A549 (cell line): ENCODE results near the gene DTNB. TPM values are rescaled to one million over a fixed set of nuclear protein-coding genes. Genes with fewer than 3 reads are reported as not detected.
A peak's percentile ranks its signal among the peaks of the same experiment; 100 is the strongest.

Source experiments
- ATAC-seq, 2 experiments: fragments of 200-7000 bp in 1 of 2; fragments of >200 bp in 1 of 2; cut with Nextera tagmentation in 1 of 2; cut with Tn5 transposase in 1 of 2; 3 replicates each; pipeline versions ENCODE4 v1.8.0 to v1.9.1; 2018 to 2020; ENCODE audit warnings: mild to moderate bottlenecking in 1 of 2, moderate library complexity in 1 of 2
- CTCF ChIA-PET: fragments of 300-600 bp; sonication (Branson Sonifier 250); formaldehyde crosslinking; extraction: SDS; loops from one replicate; lab custom pipeline; 2021; ENCODE audit warnings: antibody characterized with exemption, inconsistent platforms; lab: Yijun Ruan, JAX
- POLR2A ChIA-PET: fragments of 350-600 bp; formaldehyde crosslinking; extraction: SDS; loops from one replicate; lab custom pipeline; 2021; ENCODE audit warnings: antibody characterized with exemption, inconsistent platforms; lab: Yijun Ruan, JAX
- DNase-seq, 2 experiments: peaks; one replicate each; pipeline versions ENCODE4 v3.0.0 to v3.0.0-alpha.2; 2011 to 2016; ENCODE audit warnings: low read depth in 1 of 2, low spot score in 1 of 2
- FAIRE-seq: peaks from 2 replicates; lab custom pipeline; 2011; peaks lifted over from hg19 to GRCh38; lab: Jason Lieb, UNC
- H3K27ac ChIP-seq, 2 experiments: fragments of >200 bp; sonication (Bioruptor Twin); formaldehyde crosslinking; 3 replicates each; pipeline ENCODE4 v1.5.1; 2016 to 2017
- H3K4me1 ChIP-seq: fragments of >200 bp; sonication (Bioruptor Twin); formaldehyde crosslinking; 3 replicates; pipeline ENCODE4 v1.6.1; 2016
- H3K4me2 ChIP-seq: fragments of >200 bp; sonication (Bioruptor Twin); formaldehyde crosslinking; 3 replicates; pipeline ENCODE4 v1.6.1; 2016
- H3K4me3 ChIP-seq: fragments of >200 bp; sonication (Bioruptor Twin); formaldehyde crosslinking; 3 replicates; pipeline ENCODE4 v1.5.1; 2016
- H3K9me3 ChIP-seq: fragments of >200 bp; sonication (Bioruptor Twin); formaldehyde crosslinking; 3 replicates; pipeline ENCODE4 v1.6.1; 2016
- BHLHE40 ChIP-seq: IDR thresholded peaks from 2 replicates; pipeline ENCODE4 v1.6.1; 2012; ENCODE audit warnings: low read depth, low read length, inconsistent platforms
- CBX2 ChIP-seq: fragments of 200-600 bp; sonication (generic); IDR thresholded peaks from 2 replicates; pipeline ENCODE4 v1.6.1; 2016; ENCODE audit warnings: low read depth, mild to moderate bottlenecking, borderline replicate concordance
- CHD4 ChIP-seq: fragments of 200-600 bp; sonication (generic); IDR thresholded peaks from 2 replicates; pipeline ENCODE4 v1.6.1; 2016; ENCODE audit warnings: antibody characterized with exemption, mild to moderate bottlenecking, borderline replicate concordance
- CTCF ChIP-seq: fragments of >200 bp; sonication (Bioruptor Twin); formaldehyde crosslinking; IDR thresholded peaks from 3 replicates; pipeline ENCODE4 v1.5.1; 2016
- EHMT2 ChIP-seq: fragments of 200-600 bp; sonication (generic); IDR thresholded peaks from 2 replicates; pipeline ENCODE4 v1.6.1; 2016; ENCODE audit warnings: antibody characterized with exemption, low read depth, mild to moderate bottlenecking, moderate library complexity
- ESRRA ChIP-seq: fragments of 150-350 bp; IDR thresholded peaks from 2 replicates; pipeline ENCODE4 v1.6.1; 2014; ENCODE audit warnings: mild to moderate bottlenecking, low read length, borderline replicate concordance
- HES2 ChIP-seq: fragments of >200 bp; sonication (Bioruptor Twin); formaldehyde crosslinking; IDR thresholded peaks from 2 replicates; pipeline ENCODE4 v1.6.1; 2016
- HOXB13 ChIP-seq: fragments of 250-450 bp; sonication (Bioruptor Pico); IDR thresholded peaks from 2 replicates; pipeline ENCODE4 v1.5.0; 2020; ENCODE audit warnings: low read depth, mild to moderate bottlenecking, moderate library complexity
- JUNB ChIP-seq: fragments of >200 bp; sonication (Bioruptor Twin); formaldehyde crosslinking; IDR thresholded peaks from 2 replicates; pipeline ENCODE4 v1.6.1; 2016
- MAFK ChIP-seq: fragments of 450-650 bp; IDR thresholded peaks from 2 replicates; pipeline ENCODE4 v1.6.1; 2014; ENCODE audit not compliant: partially characterized antibody
- MAZ ChIP-seq: fragments of 150-350 bp; IDR thresholded peaks from 2 replicates; pipeline ENCODE4 v1.6.1; 2014; ENCODE audit warnings: antibody characterized with exemption, low read depth, low read length, borderline replicate concordance
- NPAS2 ChIP-seq: fragments of 250-450 bp; sonication (Bioruptor Pico); IDR thresholded peaks from 2 replicates; pipeline ENCODE4 v1.8.0; 2022; ENCODE audit warnings: mild to moderate bottlenecking, moderate library complexity, borderline replicate concordance
- RAD21 ChIP-seq, 2 experiments: fragments of >200 bp in 1 of 2; sonication (Bioruptor Twin) in 1 of 2; formaldehyde crosslinking in 1 of 2; IDR thresholded peaks in 1 of 2; conservative IDR thresholded peaks in 1 of 2; 2 replicates in 1 of 2; 3 replicates in 1 of 2; pipeline ENCODE4 v1.6.1; 2012 to 2018; ENCODE audit warnings: inconsistent platforms in 1 of 2
- RFX5 ChIP-seq: fragments of 450-650 bp; IDR thresholded peaks from 2 replicates; pipeline ENCODE4 v1.7.1; 2014; ENCODE audit warnings: antibody characterized with exemption, mild to moderate bottlenecking, moderate library complexity
- RNF2 ChIP-seq: fragments of 200-600 bp; sonication (generic); IDR thresholded peaks from 2 replicates; pipeline ENCODE4 v1.6.1; 2016; ENCODE audit warnings: low read depth, mild to moderate bottlenecking, antibody characterized with exemption, moderate library complexity, borderline replicate concordance
- SMC3 ChIP-seq: fragments of >200 bp; sonication (Bioruptor Twin); formaldehyde crosslinking; IDR thresholded peaks from 3 replicates; pipeline ENCODE4 v1.6.1; 2018; ENCODE audit warnings: inconsistent platforms
- TFCP2L1 ChIP-seq: fragments of 250-450 bp; sonication (Bioruptor Pico); IDR thresholded peaks from 2 replicates; pipeline ENCODE4 v1.5.0; 2021; ENCODE audit warnings: mild to moderate bottlenecking
- ZFP36 ChIP-seq: fragments of 450-650 bp; IDR thresholded peaks from 2 replicates; pipeline ENCODE4 v1.6.1; 2014; ENCODE audit warnings: borderline replicate concordance; ENCODE audit not compliant: partially characterized antibody
- ZSCAN20 ChIP-seq: fragments of 250-450 bp; sonication (Bioruptor Pico); IDR thresholded peaks from 2 replicates; pipeline ENCODE4 v1.8.0; 2022; ENCODE audit warnings: mild to moderate bottlenecking, moderate library complexity
- WGBS: methylation state at CpG from one replicate; pipeline ENCODE4 v1.1.6; 2017; ENCODE audit errors: missing lambda C conversion rate; 5-methylcytosine and 5-hydroxymethylcytosine counted together
- polyA plus RNA-seq, 4 experiments: library from polyadenylated mRNA; depleted of rRNA in 3 of 4; stranded (reverse); fragments of >200 nt; fragmentation: RNase III in 1 of 4; extraction: RNeasy Plus Mini Kit Qiagen cat#74134 plus additional on column Dnase treatment in 1 of 4; gene quantifications; 2 replicates in 3 of 4; 3 replicates in 1 of 4; pipeline ENCODE4 v1.2.3, GENCODE V29; 2011 to 2017
- TF ChIP-seq, protein P1 (sequence below): fragments of 150-350 bp; IDR thresholded peaks from 2 replicates; pipeline ENCODE4 v1.6.1; 2014; ENCODE audit warnings: low read depth, mild to moderate bottlenecking, low read length
- TF ChIP-seq, protein P2 (sequence below): fragments of 200-600 bp; sonication (generic); IDR thresholded peaks from 2 replicates; pipeline ENCODE4 v1.6.1; 2016; ENCODE audit warnings: antibody characterized with exemption, mild to moderate bottlenecking, moderate library complexity

Gene DTNB
- polyA plus RNA-seq, 2 of the 4 experiments (the other 2 are of a cell fraction): 11.2 to 32.6 TPM

- no peak for FAIRE-seq
Measured at GRCh38 chr2:25570161-25570845, 103.1 kb downstream of the DTNB start.

DNA sequence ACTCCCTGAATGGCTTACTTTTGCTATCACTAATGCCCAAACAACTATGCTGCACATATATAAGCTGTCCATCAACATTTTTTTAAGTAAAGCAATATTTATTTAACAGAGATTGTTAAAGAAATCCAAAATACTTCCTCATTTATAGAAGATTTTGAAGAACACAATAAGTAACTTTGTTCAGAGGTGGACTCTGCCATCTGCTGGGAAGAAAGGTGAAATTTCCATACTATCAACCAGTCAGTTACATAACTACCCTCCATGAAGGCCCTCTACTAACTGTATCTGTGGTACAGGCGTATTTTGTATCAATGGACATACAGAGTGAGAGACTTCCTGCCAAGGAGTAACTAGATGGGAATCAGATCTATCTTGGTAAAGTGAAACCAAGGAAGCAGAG, 106.0 kb downstream of the DTNB start:
- ChIA-PET POLR2A (no interaction called here), CTCF (interaction anchor here (0.7 to 2.6 kb wide), 30 partner anchors 8 to 401 kb away, joined by 3 to 16 read pairs (median 4); no protein-coding TSS in a partner anchor)
- FAIRE-seq (no peak), DNase-seq (peak; percentile 40 to 59), ATAC-seq (peak; percentile 84 to 89; a peak in 5 of 6 replicates)
- no peaks in the 10 kb centered on the region for H3K9me3 ChIP-seq
- H3K27ac ChIP-seq: no peak overlapping the region
- no peaks in the 10 kb centered on the region for H3K4me1 ChIP-seq
- no peak overlapping the region for H3K4me3 ChIP-seq
- H3K4me2 ChIP-seq: no peak overlapping the region
- 54% methylated on average over 1 of the region's 1 CpG for WGBS
- TF ChIP-seq CBX2 (no peak), TFCP2L1 (no peak), RFX5 (no peak), SMC3 (peak; percentile 64), EHMT2 (no peak), CTCF (peak; percentile 82), CHD4 (no peak), HES2 (no peak)

More at GRCh38 chr2:25570161-25570845, 103.1 kb downstream of the DTNB start:
- 65% methylated on average over 3 of the region's 3 CpGs for WGBS
- ATAC-seq: no peak
- Histone ChIP-seq H3K9me3 (no peaks in the 10 kb centered on the region), H3K4me1 (no peaks in the 10 kb centered on the region), H3K4me2 (no peak overlapping the region), H3K27ac (no peak overlapping the region), H3K4me3 (no peak overlapping the region)
- TF ChIP-seq ZFP36 (no peak), JUNB (no peak), SMC3 (no peak), HES2 (no peak), ZSCAN20 (CRISPR knock-in tag) (no peak), MAFK (no peak), MAZ (no peak), RNF2 (no peak), CBX2 (no peak), HOXB13 (CRISPR knock-in tag) (no peak), ESRRA (no peak), EHMT2 (no peak), RAD21 (conservative IDR thresholded peaks at IDR 0.05 in 1 of 2, IDR thresholded peaks at IDR 0.05 in 1 of 2) (no peak), CTCF (no peak), CHD4 (no peak), NPAS2 (CRISPR knock-in tag) (no peak), TFCP2L1 (no peak), BHLHE40 (no peak)
- TF ChIP-seq, protein P1, sequence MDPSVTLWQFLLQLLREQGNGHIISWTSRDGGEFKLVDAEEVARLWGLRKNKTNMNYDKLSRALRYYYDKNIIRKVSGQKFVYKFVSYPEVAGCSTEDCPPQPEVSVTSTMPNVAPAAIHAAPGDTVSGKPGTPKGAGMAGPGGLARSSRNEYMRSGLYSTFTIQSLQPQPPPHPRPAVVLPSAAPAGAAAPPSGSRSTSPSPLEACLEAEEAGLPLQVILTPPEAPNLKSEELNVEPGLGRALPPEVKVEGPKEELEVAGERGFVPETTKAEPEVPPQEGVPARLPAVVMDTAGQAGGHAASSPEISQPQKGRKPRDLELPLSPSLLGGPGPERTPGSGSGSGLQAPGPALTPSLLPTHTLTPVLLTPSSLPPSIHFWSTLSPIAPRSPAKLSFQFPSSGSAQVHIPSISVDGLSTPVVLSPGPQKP: no peak
- TF ChIP-seq, protein P2, sequence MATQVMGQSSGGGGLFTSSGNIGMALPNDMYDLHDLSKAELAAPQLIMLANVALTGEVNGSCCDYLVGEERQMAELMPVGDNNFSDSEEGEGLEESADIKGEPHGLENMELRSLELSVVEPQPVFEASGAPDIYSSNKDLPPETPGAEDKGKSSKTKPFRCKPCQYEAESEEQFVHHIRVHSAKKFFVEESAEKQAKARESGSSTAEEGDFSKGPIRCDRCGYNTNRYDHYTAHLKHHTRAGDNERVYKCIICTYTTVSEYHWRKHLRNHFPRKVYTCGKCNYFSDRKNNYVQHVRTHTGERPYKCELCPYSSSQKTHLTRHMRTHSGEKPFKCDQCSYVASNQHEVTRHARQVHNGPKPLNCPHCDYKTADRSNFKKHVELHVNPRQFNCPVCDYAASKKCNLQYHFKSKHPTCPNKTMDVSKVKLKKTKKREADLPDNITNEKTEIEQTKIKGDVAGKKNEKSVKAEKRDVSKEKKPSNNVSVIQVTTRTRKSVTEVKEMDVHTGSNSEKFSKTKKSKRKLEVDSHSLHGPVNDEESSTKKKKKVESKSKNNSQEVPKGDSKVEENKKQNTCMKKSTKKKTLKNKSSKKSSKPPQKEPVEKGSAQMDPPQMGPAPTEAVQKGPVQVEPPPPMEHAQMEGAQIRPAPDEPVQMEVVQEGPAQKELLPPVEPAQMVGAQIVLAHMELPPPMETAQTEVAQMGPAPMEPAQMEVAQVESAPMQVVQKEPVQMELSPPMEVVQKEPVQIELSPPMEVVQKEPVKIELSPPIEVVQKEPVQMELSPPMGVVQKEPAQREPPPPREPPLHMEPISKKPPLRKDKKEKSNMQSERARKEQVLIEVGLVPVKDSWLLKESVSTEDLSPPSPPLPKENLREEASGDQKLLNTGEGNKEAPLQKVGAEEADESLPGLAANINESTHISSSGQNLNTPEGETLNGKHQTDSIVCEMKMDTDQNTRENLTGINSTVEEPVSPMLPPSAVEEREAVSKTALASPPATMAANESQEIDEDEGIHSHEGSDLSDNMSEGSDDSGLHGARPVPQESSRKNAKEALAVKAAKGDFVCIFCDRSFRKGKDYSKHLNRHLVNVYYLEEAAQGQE: no peak
- ChIA-PET CTCF (interaction anchor here (0.6 to 1.0 kb wide), 3 partner anchors 16 to 407 kb away, joined by 3 to 4 read pairs (median 3); no protein-coding TSS in a partner anchor), POLR2A (interaction anchor here (0.7 kb wide), 1 partner anchor 94 kb away, joined by 5 read pairs; no protein-coding TSS in a partner anchor)
- DNase-seq: no peak
